Dermis blood vessel endothelial cell (primary cell): ENCODE results near the gene REEP2. TPM values are rescaled to one million over a fixed set of nuclear protein-coding genes. Genes with fewer than 3 reads are reported as not detected.

ENCODE experiments used
- total RNA-seq: library from RNA; depleted of rRNA; stranded (reverse); fragments of >200 nt; gene quantifications from 2 replicates; pipeline ENCODE4 v1.2.3, GENCODE V29; 2014

REEP2 gene
- total RNA-seq, 1 donor from 2014 or later: 0.68 TPM

Other genes with a start within 250 kb of the REEP2 start
- gene CDC23, start 225.7 kb upstream of the REEP2 start, total RNA-seq: 34.0 and 35.6 TPM in 2 replicates
- not detected in 2 replicates for gene GFRA3, start 164.4 kb upstream of the REEP2 start, total RNA-seq
- gene CDC25C, start 107.3 kb upstream of the REEP2 start, total RNA-seq: 2.4 and 11.3 TPM in 2 replicates
- 28.6 and 34.3 TPM in 2 replicates for gene FAM53C, start 100.8 kb upstream of the REEP2 start, total RNA-seq
- gene KDM3B, start 86.4 kb upstream of the REEP2 start, total RNA-seq: 52.8 and 74.3 TPM in 2 replicates
- 0.93 and 4.8 TPM in 2 replicates for gene EGR1, start 26.4 kb downstream of the REEP2 start, total RNA-seq
- gene ETF1, start 104.2 kb downstream of the REEP2 start, total RNA-seq: 102 and 129 TPM in 2 replicates
- gene HSPA9, start 136.3 kb downstream of the REEP2 start, total RNA-seq: 239 and 281 TPM in 2 replicates